Fibroblast of lung (primary cell): ENCODE measurements around the gene D2HGDH.

Source experiments
- CTCF ChIP-seq, 2 donors: IDR thresholded peaks in 1 of 2; conservative IDR thresholded peaks in 1 of 2; 1 replicate in 1 of 2; 2 replicates in 1 of 2; pipeline ENCODE4 v1.5.1; 2011 to 2012; ENCODE audit warnings: low read length in 2 of 2, control low read depth in 1 of 2, inconsistent platforms in 1 of 2, low read depth in 1 of 2, mild to moderate bottlenecking in 1 of 2
- EZH2 ChIP-seq: IDR thresholded peaks from 2 replicates; pipeline ENCODE4 v1.5.1; 2012; ENCODE audit warnings: low read length, control low read depth, mild to moderate bottlenecking; ENCODE audit errors: missing control alignments

DNA sequence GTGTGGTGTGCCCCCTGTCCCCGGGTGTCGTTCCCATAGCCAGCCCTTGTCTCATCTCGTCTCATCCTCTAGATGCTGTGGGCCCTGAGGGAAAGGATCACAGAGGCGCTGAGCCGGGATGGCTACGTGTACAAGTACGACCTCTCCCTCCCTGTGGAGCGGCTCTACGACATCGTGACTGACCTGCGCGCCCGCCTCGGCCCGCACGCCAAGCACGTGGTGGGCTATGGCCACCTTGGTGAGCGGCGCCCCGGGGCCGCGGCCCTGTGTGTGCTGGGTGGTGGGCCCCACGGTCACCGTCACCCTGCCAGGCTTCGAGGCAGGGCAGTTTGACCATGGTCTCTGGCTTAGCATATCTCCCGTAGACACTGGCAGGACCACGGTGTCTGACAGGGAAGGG lies 21.3 kb downstream of the D2HGDH start:
- TF ChIP-seq CTCF (conservative IDR thresholded peaks at IDR 0.05 in 1 of 2, IDR thresholded peaks at IDR 0.05 in 1 of 2; ENCODE audit: low read depth in 1 of 2, low read length in 2 of 2), result no peak
- no peak for TF ChIP-seq EZH2
